Caco-2 (cell line): ENCODE results near the gene CENPV. TPM values are rescaled to one million over a fixed set of nuclear protein-coding genes. Genes with fewer than 3 reads are reported as not detected.

Experiments
- BruUV-seq: library from RNA; stranded (reverse); fragments of 400-500 nt; replicated peaks from 2 replicates; lab custom pipeline; 2021; lab: Mats Ljungman, UMichigan
- CTCF ChIA-PET: fragments of 300-600 bp; sonication (Branson Sonifier 250); formaldehyde crosslinking; loops from one replicate; lab custom pipeline; 2022; ENCODE audit warnings: antibody characterized with exemption; lab: Charles Lee
- POLR2A ChIA-PET: fragments of 300-600 bp; sonication (Branson Sonifier 250); formaldehyde crosslinking; loops from one replicate; lab custom pipeline; 2022; ENCODE audit warnings: antibody characterized with exemption; lab: Charles Lee
- DNase-seq, 2 experiments: peaks; one replicate each; pipeline versions ENCODE4 v3.0.0 to v3.0.0-alpha.2; 2020 to 2022
- H3K27me3 ChIP-seq: replicated peaks from 2 replicates; pipeline ENCODE4 v1.6.0; 2011; ENCODE audit warnings: low read length; ENCODE audit not compliant: control insufficient read depth, insufficient read depth
- H3K36me3 ChIP-seq: 2 replicates; pipeline ENCODE4 v1.5.1; 2011; ENCODE audit warnings: low read length; ENCODE audit not compliant: control insufficient read depth, insufficient read depth
- H3K4me1 ChIP-seq: fragments of 250-450 bp; sonication (Bioruptor Pico); 2 replicates; pipeline ENCODE4 v1.5.1; 2020; ENCODE audit warnings: mild to moderate bottlenecking
- H3K4me3 ChIP-seq: 2 replicates; pipeline ENCODE4 v1.5.1; 2011; ENCODE audit warnings: low read depth, mild to moderate bottlenecking, control low read depth, low read length
- H3K9me3 ChIP-seq: fragments of 250-450 bp; sonication (Bioruptor Pico); 2 replicates; pipeline ENCODE4 v1.5.1; 2020; ENCODE audit warnings: mild to moderate bottlenecking, moderate library complexity
- H3K27ac Mint-ChIP-seq: one replicate; pipeline ENCODE4 v1.8.0; 2022; ENCODE audit warnings: mixed read lengths; ENCODE audit not compliant: unreplicated experiment
- H3K27me3 Mint-ChIP-seq: one replicate; pipeline ENCODE4 v1.8.0; 2022; ENCODE audit warnings: mixed read lengths; ENCODE audit not compliant: insufficient read depth, unreplicated experiment
- H3K36me3 Mint-ChIP-seq: one replicate; pipeline ENCODE4 v1.8.0; 2022; ENCODE audit warnings: mild to moderate bottlenecking, mixed read lengths; ENCODE audit not compliant: insufficient read depth, unreplicated experiment
- H3K4me1 Mint-ChIP-seq: one replicate; pipeline ENCODE4 v1.8.0; 2022; ENCODE audit warnings: low read depth, mixed read lengths; ENCODE audit not compliant: unreplicated experiment
- H3K4me3 Mint-ChIP-seq: one replicate; pipeline ENCODE4 v1.8.0; 2022; ENCODE audit warnings: mild to moderate bottlenecking, moderate library complexity, mixed read lengths; ENCODE audit not compliant: unreplicated experiment
- H3K9me3 Mint-ChIP-seq: one replicate; pipeline ENCODE4 v1.8.0; 2022; ENCODE audit warnings: mixed read lengths; ENCODE audit not compliant: unreplicated experiment
- CTCF ChIP-seq, 2 experiments: fragments of 200-600 bp in 1 of 2; IDR thresholded peaks; 1 replicate in 1 of 2; 2 replicates in 1 of 2; pipeline versions ENCODE4 v1.5.1 to v1.8.0; 2011 to 2022; ENCODE audit warnings: antibody characterized with exemption in 1 of 2, control low read depth in 1 of 2, inconsistent platforms in 1 of 2, low read depth in 1 of 2, low read length in 1 of 2, mild to moderate bottlenecking in 1 of 2, moderate library complexity in 1 of 2; ENCODE audit not compliant: insufficient read depth in 1 of 2, severe bottlenecking in 1 of 2, unreplicated experiment in 1 of 2
- intact Hi-C: fragments of 100-400 bp; cut with micrococcal nuclease; formaldehyde crosslinking; loops from one replicate; pipeline ENCODE4 v1.10.0; 2022; ENCODE audit not compliant: unreplicated experiment
- total RNA-seq: library from RNA; stranded (reverse); gene quantifications from 2 replicates; pipeline ENCODE4 v1.2.3, GENCODE V29; 2022

Gene CENPV
- total RNA-seq, 1 experiment from 2014 or later, result 92.8 TPM

- Histone ChIP-seq H3K4me1 (no peaks in the 10 kb centered on the region; the same call in 1 of the 2 replicates), H3K27me3 (no peaks in the 10 kb centered on the region), H3K9me3 (no peaks in the 10 kb centered on the region), H3K4me3 (no peak overlapping the region), H3K36me3 (no peaks in the 10 kb centered on the region)
- Mint-ChIP-seq H3K36me3 (peaks cover 10% of the 10 kb centered on the region), H3K4me3 (no peak overlapping the region), H3K9me3 (no peaks in the 10 kb centered on the region), H3K27ac (no peak overlapping the region), H3K27me3 (no peaks in the 10 kb centered on the region), H3K4me1 (peaks cover 8% of the 10 kb centered on the region)
- POLR2A ChIA-PET, result no interaction called here
- DNase-seq, result no peak
- no TSS peak for BruUV-seq
- intact Hi-C loops, result no loop called here
- CTCF ChIA-PET, result interaction anchor here (1.0 kb wide), 1 partner anchor 24 kb away, joined by 4 read pairs; no protein-coding TSS in a partner anchor
- TF ChIP-seq CTCF (IDR thresholded peaks at IDR 0.05; ENCODE audit: insufficient read depth in 1 of 2, low read depth in 1 of 2, low read length in 1 of 2, severe bottlenecking in 1 of 2, unreplicated experiment in 1 of 2), result no peak
Measured at GRCh38 chr17:16339402-16339801, 13.9 kb downstream of the CENPV start.

GRCh38 chr17:16338391-16338790 is 14.9 kb downstream of the CENPV start:
- H3K4me1 ChIP-seq, result no peaks in the 10 kb centered on the region; the same call in 1 of the 2 replicates
- intact Hi-C loops, result no loop called here
- H3K9me3 Mint-ChIP-seq, result no peaks in the 10 kb centered on the region
- H3K4me1 Mint-ChIP-seq, result peaks cover 8% of the 10 kb centered on the region
- peaks cover 3% of the 10 kb centered on the region for H3K36me3 Mint-ChIP-seq
- DNase-seq, result no peak
- no peak overlapping the region for H3K4me3 Mint-ChIP-seq
- no peak overlapping the region for H3K27ac Mint-ChIP-seq
- no peaks in the 10 kb centered on the region for H3K36me3 ChIP-seq
- no peaks in the 10 kb centered on the region for H3K27me3 ChIP-seq
- ChIA-PET POLR2A (no interaction called here), CTCF (no interaction called here)
- no peaks in the 10 kb centered on the region for H3K27me3 Mint-ChIP-seq
- H3K9me3 ChIP-seq, result no peaks in the 10 kb centered on the region
- TF ChIP-seq CTCF (IDR thresholded peaks at IDR 0.05; ENCODE audit: insufficient read depth in 1 of 2, low read depth in 1 of 2, low read length in 1 of 2, severe bottlenecking in 1 of 2, unreplicated experiment in 1 of 2), result no peak
- no peak overlapping the region for H3K4me3 ChIP-seq
- no TSS peak for BruUV-seq

- Mint-ChIP-seq H3K27ac (no peak overlapping the region), H3K36me3 (no peaks in the 10 kb centered on the region), H3K9me3 (no peaks in the 10 kb centered on the region), H3K4me1 (peaks cover 10% of the 10 kb centered on the region), H3K4me3 (no peak overlapping the region), H3K27me3 (no peaks in the 10 kb centered on the region)
- POLR2A ChIA-PET, result no interaction called here
- no peaks in the 10 kb centered on the region for H3K4me1 ChIP-seq
- TF ChIP-seq CTCF (IDR thresholded peaks at IDR 0.05; ENCODE audit: insufficient read depth in 1 of 2, low read depth in 1 of 2, low read length in 1 of 2, severe bottlenecking in 1 of 2, unreplicated experiment in 1 of 2), result no peak
- BruUV-seq, result no TSS peak
- CTCF ChIA-PET, result no interaction called here
- no peaks in the 10 kb centered on the region for H3K27me3 ChIP-seq
- H3K4me3 ChIP-seq, result no peak overlapping the region
- intact Hi-C loops, result no loop called here
- no peaks in the 10 kb centered on the region for H3K9me3 ChIP-seq
- no peaks in the 10 kb centered on the region for H3K36me3 ChIP-seq
- no peak for DNase-seq
Measured at GRCh38 chr17:16329519-16330271, 23.6 kb downstream of the CENPV start.
